H1 (cell line): ENCODE results near the gene CXCL5. TPM values are rescaled to one million over a fixed set of nuclear protein-coding genes. Genes with fewer than 3 reads are reported as not detected.

Experiments
- polyA plus RNA-seq, 7 experiments: library from polyadenylated mRNA; depleted of rRNA in 3 of 7; stranded (reverse) in 5 of 7; unstranded in 2 of 7; fragments of >200 nt in 5 of 7; fragments of 200-250 nt in 2 of 7; gene quantifications; 1 replicate in 5 of 7; 2 replicates in 1 of 7; 4 replicates in 1 of 7; pipeline versions ENCODE4 v1.2.1 to v1.2.3, GENCODE V29; 2011 to 2013; ENCODE audit warnings: missing spikeins in 2 of 7, mixed read lengths in 2 of 7
- small RNA-seq: library from polyadenylated mRNA; stranded (forward); fragments of <200 nt; extraction: miRNeasy Mini kit (QIAGEN cat#:217004); gene quantifications from one replicate; pipeline ENCODE3, GENCODE V24; 2013; ENCODE audit not compliant: insufficient read depth
- total RNA-seq: library from RNA; stranded (reverse); fragmentation: NEBNext Ultra II Directional; extraction: Animal tissue kit (Norgen Biotek cat#: 25700); gene quantifications from 2 replicates; pipeline ENCODE4 v1.2.1, GENCODE V29; 2021

Gene CXCL5
- total and polyA plus RNA-seq, 2 of the 8 experiments (the other 6 are each of a cell fraction or from before 2014, with no cell fraction given): 10.9 to 15.6 TPM

Small RNA genes lying within 50 kb of the gene (small RNA-seq; reads per million reads assigned to genes)
- not detected for gene RN7SL218P

Other genes with a start within 250 kb of the CXCL5 start
- 7.6 and 8.0 TPM in 2 replicates for gene CXCL6, start 162.0 kb downstream of the CXCL5 start, total RNA-seq
- 6.3 and 10.2 TPM in 2 replicates for gene CXCL6, start 162.0 kb downstream of the CXCL5 start, polyA plus RNA-seq (2011; rRNA removed)
- not detected in 2 replicates for gene PF4V1, start 145.4 kb downstream of the CXCL5 start, total RNA-seq
- gene PF4V1, start 145.4 kb downstream of the CXCL5 start, polyA plus RNA-seq (2011; rRNA removed): not detected in 2 replicates
- 0.69 and 0.80 TPM in 2 replicates for gene CXCL1, start 129.3 kb downstream of the CXCL5 start, total RNA-seq
- 0.77 and 1.2 TPM in 2 replicates for gene CXCL1, start 129.3 kb downstream of the CXCL5 start, polyA plus RNA-seq (2011; rRNA removed)
- gene PF4, start 16.6 kb downstream of the CXCL5 start, total RNA-seq: 0.71 and 2.0 TPM in 2 replicates
- gene PF4, start 16.6 kb downstream of the CXCL5 start, polyA plus RNA-seq (2011; rRNA removed): 2.3 and 4.5 TPM in 2 replicates
- gene PPBP, start 10.5 kb downstream of the CXCL5 start, total RNA-seq: 0.43 TPM in 1 of 2 replicates, not detected in the other
- gene PPBP, start 10.5 kb downstream of the CXCL5 start, polyA plus RNA-seq (2011; rRNA removed): 0.18 TPM in 1 of 2 replicates, not detected in the other
- 5.2 TPM in 2 replicates for gene CXCL3, start 40.0 kb upstream of the CXCL5 start, total RNA-seq
- gene CXCL3, start 40.0 kb upstream of the CXCL5 start, polyA plus RNA-seq (2011; rRNA removed): 3.1 and 3.7 TPM in 2 replicates
- gene CXCL2, start 100.5 kb upstream of the CXCL5 start, total RNA-seq: 0.73 and 1.5 TPM in 2 replicates
- 0.63 and 0.72 TPM in 2 replicates for gene CXCL2, start 100.5 kb upstream of the CXCL5 start, polyA plus RNA-seq (2011; rRNA removed)
- 11.0 and 15.0 TPM in 2 replicates for gene MTHFD2L, start 159.4 kb upstream of the CXCL5 start, total RNA-seq
- gene MTHFD2L, start 159.4 kb upstream of the CXCL5 start, polyA plus RNA-seq (2011; rRNA removed): 4.4 and 5.4 TPM in 2 replicates